HG02852 (cell line): ENCODE results near the gene ADAMTS16.

Source experiments
- ATAC-seq: cut with Tn5 transposase; IDR thresholded peaks from one replicate; pipeline ENCODE4 v1.9.1; 2021; ENCODE audit warnings: mild to moderate bottlenecking, moderate library complexity; ENCODE audit not compliant: unreplicated experiment

ADAMTS16 gene

DNA sequence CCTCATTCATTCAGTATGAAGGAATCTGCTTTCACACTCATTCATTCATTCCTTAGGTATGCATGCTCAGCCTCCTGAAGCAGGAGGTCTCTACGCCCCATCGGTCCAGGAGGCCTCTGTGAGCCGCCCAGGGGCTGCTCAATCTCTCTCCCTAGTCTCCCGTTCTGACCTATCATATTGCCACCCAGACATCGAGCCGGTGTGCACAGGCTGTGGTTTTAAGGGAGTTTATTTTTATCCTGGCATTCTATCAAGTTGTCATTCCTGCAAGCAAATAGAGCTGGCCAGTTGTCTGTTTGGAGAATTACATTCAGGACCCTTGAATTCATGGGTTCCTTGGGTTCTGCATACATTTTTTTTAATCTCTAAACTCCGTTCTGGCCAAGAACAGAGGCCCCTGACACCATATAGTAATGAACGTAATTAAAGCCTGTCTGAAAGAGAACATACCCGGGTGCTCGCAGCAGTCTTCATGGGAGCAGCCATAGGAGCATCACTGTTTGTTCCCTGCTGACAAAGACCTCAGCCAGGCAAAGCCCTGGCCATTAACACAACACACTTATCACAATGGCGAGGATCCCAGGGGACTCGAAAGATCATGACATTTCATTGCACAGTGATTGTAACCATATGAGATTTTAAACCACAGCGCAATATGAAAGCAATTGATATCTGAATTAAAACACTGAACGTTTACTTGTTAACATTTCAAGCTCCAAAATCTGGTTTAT lies 80.9 kb downstream of the ADAMTS16 start:
- ATAC-seq = no peak

- ATAC-seq = no peak
Measured at GRCh38 chr5:5221724-5222123, 81.6 kb downstream of the ADAMTS16 start.

- no peak for ATAC-seq
Measured at GRCh38 chr5:5231576-5231975, 91.4 kb downstream of the ADAMTS16 start.

- ATAC-seq = no peak
Measured at GRCh38 chr5:5234912-5235311, 94.8 kb downstream of the ADAMTS16 start.

DNA sequence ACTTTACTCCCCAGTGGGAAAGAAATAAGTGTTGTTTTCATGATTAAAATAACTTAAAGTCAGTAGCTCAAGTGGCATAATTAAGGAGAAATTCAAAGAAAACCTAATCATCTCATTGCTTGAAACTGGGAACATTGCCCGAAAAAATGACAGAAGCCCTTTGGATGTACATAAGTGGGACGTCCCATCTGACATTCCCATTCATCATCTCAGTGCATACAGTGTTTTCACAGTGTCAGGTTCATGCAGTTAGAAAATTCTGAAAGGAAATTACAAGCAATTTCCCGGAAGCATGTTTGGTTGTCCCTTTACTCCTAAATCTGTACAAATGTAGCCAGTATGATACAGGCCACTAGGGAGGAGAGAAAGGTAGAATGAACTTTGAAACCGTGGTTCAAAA lies 95.6 kb downstream of the ADAMTS16 start:
- no peak for ATAC-seq

DNA sequence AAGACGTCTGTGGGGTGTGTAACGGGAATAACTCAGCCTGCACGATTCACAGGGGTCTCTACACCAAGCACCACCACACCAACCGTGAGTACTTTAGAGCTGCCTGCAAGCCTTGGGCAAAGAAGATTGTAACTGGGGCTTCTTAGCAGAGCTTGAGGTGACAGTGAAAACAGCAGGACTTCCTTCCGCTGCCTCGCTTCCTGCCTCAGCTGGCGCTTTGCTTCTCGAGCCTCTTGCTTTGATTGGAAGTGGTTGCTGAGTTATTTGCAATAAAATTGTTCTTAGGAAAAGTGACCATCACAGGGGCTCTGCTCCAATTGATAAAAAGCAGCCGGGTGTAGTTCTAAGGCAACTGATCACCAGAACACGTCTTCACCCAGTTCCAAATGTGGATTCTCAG lies 99.1 kb downstream of the ADAMTS16 start:
- no peak for ATAC-seq

DNA sequence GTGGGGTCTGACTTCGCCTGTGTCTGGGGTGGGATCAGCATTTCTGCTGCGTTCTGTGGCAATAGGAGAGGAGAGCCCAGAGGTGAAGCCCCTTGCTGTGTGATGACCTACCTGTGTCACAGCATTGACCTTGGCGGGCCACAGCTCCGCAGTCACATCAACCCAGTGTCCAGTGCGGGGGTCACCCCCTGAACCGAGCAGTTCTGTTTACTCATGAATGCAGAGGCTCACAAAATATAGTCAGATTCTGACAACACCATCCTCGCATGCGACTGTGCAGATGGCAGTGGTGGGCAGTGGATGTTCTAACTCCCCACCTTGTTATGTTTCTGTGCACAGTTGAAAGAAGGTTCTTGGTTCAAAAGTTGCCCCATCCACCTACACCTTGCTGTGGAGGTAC lies 100.1 kb downstream of the ADAMTS16 start:
- ATAC-seq = no peak

GRCh38 chr5:5242056-5242455 lies 101.9 kb downstream of the ADAMTS16 start:
- no peak for ATAC-seq

DNA sequence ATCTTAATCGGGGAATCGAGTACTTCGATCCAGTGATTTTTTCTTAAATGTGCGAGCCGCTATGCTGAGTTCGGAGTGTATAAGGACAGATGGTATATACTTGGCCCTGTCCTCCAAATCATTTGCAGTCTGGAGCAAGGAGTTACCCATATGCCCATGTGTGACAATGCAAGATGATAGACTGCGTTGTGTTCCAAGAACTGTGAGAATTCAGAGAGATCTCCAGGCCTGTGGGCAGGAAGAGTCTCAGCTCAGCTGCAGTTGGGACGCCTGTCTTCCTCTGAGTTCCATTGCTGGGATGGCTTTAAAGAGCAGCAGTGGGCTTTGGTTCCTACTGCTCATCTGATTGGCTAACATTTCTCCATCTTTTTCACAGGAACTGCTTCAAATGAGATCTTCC lies 106.6 kb downstream of the ADAMTS16 start:
- no peak for ATAC-seq

- no peak for ATAC-seq
Measured at GRCh38 chr5:5250758-5251157, 110.6 kb downstream of the ADAMTS16 start.

- ATAC-seq = no peak
Measured at GRCh38 chr5:5252106-5252505, 112.0 kb downstream of the ADAMTS16 start.

DNA sequence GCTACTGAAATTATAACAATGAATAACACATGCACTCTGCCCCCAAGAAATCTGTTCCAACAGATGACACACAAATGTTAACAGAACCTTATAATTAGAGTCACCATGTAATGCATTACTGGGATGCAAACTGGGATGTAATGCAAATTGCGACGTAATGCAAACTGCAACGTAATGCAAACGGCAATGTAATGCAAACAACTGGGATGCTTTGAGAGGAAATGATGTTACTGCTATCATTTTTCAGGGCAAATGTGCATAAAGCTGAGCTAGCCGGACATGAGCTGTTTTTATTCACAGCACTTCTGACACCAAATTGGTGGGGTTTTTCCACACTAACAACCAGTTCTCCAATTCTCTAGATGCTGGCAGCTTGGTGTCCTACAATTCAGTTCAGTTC lies 117.2 kb downstream of the ADAMTS16 start:
- no peak for ATAC-seq

- no peak for ATAC-seq
Measured at GRCh38 chr5:5258564-5258963, 118.4 kb downstream of the ADAMTS16 start.

- no peak for ATAC-seq
Measured at GRCh38 chr5:5264727-5265126, 124.6 kb downstream of the ADAMTS16 start.

DNA sequence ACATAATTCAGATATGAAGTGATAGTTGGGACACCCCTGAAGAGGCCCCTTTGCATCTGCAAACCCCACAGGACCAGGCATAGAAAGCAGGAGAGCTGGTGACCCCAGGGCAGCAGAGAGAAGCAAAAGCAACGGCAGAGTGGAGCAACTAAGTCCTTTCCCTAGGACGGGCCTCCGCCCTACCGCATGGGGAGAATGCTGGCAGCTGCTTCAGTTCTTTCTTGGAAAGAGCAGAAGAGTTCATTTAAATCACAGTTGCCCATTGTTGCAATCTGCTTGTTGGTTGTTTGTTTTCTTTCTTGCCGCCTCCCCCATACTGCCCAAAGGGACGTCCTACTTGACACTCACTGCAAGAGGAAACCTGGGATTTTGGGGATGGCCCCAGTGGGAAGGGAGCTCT lies 126.2 kb downstream of the ADAMTS16 start:
- no peak for ATAC-seq

DNA sequence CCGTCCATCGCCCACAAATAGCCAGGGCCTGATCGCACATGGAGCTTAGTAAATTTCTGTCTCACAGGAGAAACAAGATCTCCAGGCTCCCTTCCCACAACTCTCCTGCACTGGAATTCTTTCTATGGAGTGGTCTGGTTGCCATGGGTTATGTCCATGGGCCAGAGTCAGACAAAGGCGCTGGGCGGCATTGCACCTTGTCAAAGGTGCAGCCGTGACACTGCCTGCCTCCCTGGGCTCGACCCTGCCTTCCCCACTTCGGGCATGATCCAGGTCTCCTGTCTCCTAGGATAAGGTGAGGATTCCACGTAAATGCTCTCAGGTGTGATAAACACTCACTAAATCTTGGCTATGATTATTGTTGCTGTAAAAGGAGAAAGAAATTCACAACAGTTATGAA lies 130.0 kb downstream of the ADAMTS16 start:
- no peak for ATAC-seq

- no peak for ATAC-seq
Measured at GRCh38 chr5:5270958-5271785, 131.0 kb downstream of the ADAMTS16 start.

GRCh38 chr5:5271786-5272321 lies 131.7 kb downstream of the ADAMTS16 start:
- no peak for ATAC-seq

DNA sequence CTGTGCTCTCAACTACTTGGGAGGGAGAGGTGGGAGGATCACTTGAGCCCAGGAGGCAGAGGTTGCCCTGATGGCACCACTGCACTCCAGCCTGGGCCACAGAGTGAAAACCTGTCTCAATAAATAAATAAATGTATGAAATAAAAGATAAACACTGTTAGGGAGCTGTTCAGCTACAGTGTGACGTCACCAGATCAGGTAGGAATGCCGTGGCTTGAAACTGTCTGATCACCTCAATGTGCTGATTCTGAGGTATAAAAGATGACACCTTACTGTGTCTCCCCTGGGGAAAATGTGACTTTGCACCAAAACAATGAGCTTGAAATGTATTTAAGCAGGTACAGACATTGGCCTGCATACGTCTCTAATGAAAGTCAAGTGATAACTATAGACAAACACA lies 133.3 kb downstream of the ADAMTS16 start:
- ATAC-seq = no peak

DNA sequence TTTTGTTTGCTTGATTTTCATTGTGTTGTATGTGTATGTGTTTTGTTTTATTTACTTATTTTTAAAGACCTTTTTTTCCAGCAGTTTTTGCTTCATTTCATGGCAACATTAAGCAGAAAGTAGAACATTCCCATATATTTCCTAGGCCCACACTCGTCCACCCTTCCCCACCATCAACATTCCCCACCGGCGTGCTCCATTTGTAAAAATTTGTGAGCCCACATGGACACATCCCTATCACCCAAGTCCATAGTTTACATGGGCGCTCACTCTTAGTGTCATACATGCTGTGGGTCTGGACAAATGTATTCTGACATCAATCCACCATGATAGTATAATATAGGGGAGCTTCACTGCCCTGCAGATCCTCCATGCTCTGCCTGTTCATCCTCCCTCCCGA lies 133.8 kb downstream of the ADAMTS16 start:
- ATAC-seq = no peak

DNA sequence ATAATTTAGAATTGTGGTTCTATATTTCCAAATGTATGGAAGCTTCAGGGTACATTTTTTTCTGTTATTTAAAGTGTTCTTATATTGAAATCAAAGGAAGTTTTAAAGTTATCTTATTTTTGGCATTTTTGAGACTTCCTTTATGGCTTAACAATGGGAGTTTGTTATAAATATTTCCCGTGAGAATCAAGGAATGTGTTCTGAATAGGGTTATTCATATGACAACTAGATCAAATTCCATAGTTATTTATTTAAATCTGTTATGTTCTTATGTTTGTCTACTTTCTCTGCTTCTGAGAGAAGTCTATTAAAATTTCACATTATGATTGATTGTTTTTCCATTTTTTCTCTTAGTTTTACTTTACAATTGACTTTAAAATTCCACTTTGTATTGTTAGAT lies 135.1 kb downstream of the ADAMTS16 start:
- no peak for ATAC-seq

GRCh38 chr5:5276430-5276829 lies 136.3 kb downstream of the ADAMTS16 start:
- ATAC-seq = no peak
